GM19035 (cell line): Measurements from ENCODE around the gene ZER1.
"Not testable (repeated sequence)": the region's sequence is repeated elsewhere in the genome, so short reads cannot be mapped to it uniquely, and the experiment has no call there.

Experiments used
- ATAC-seq: cut with Tn5 transposase; IDR thresholded peaks from one replicate; pipeline ENCODE4 v1.9.1; 2021; ENCODE audit not compliant: unreplicated experiment

The ZER1 gene

DNA sequence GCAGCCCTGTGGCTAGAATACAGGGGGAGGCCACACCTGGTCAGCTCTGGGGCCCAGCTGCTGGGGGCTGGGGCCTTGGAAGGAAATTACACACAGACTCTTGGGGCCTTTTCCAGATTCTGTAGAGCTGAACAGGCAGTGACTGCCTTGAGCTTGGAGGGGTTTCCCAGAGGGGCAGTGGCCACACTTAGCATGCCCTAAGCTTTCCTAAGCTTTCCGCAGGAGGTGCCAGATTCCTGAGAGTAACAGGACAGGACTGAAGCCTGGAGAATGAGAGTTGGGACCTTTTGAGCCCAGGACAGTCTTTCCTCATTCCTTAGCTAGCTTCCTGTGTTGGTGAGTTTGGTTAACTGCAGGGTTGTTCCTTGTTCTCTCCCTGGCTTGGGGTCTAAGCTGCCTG is 16.7 kb upstream of the ZER1 start:
- no peak for ATAC-seq

GRCh38 chr9:128787659-128788058 is 15.9 kb upstream of the ZER1 start:
- ATAC-seq, result no peak

DNA sequence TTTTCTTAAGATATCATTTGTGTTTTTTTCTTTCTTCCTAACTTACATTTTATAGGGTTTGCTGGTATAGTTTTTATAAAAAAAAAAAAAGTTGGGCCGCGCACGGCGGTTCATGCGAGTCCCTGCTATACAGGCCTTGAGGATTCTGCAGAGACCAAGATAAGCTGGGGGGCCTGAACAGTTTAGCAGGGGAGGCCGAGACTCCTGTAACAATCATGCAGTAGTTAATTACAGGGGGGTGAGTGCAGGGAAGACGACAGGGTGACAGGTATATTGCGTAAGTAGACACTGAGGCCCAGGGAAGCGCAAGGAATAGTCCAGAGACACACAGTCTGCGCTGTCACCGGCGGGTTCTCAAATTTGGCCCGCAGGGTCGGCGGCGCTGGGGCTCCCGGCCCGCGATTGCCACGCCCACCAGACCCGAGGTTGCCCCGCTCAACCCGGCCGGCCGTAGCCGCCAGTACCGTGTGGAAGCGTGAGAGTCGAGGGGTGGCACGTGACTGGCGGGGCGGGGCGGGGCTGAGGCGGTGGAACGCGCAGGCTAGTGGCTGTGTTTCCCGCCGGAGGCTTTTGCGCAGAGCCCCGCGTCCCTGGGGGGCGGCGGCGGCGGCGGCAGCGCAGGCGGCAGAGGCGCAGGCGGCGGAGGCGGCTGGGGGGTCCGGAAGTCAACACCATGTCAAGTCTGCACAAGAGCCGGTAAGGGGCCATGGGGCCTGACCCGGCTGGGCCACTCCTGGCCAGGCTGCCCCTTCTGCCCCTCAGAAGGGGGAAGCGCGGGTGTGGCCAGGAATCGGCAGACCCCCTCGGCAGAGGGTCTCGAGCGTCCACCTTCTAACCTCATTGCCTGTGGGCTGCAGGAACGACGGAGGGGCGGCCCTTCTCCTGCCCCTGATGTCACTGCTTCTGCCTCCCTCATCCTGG is 15.2 kb upstream of the ZER1 start, which contains the start of gene TBC1D13:
Gene TBC1D13 (plus strand): TSS at position 573 of the 921 bp plus-strand sequence. CDS start 101 bp downstream, at position 674.
- peak; percentile 90 for ATAC-seq

DNA sequence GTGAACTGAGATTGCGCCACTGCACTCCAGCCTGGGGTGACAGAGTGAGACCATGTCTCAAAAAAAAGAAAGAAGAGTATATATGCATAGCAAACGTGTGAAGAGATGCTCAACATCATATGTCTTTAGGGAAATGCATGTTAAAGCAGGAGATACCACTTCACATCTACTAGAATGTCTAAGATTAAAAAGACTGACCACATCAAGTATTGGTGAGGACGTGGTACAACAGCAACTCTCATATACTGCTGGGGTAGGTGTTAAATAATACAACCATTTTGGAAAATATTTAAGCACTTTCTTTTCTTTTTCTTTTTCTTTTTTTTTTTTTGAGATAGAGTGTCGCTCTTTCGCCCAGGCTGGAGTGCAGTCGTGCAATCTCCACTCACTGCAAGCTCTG is 13.7 kb upstream of the ZER1 start:
- no peak for ATAC-seq

DNA sequence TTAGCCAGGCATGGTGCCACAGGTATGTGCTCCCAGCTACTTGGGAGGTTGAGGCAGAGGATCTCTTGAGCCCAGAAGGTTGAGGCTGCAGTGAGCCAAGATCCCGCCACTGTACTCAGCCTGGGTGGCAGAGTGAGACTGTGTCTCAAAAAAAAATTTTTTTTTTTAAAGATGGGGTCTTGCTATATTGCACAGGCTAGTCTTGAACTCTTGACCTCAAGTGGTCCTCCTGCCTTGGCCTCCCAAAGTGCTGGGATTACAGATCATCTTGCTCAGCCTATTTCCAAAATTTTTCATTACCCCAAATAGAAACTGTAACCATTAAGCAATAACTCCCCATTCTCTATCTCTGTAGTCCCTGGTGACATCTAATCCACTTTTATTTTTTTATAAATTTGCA is 10.9 kb upstream of the ZER1 start:
- ATAC-seq, result no peak

DNA sequence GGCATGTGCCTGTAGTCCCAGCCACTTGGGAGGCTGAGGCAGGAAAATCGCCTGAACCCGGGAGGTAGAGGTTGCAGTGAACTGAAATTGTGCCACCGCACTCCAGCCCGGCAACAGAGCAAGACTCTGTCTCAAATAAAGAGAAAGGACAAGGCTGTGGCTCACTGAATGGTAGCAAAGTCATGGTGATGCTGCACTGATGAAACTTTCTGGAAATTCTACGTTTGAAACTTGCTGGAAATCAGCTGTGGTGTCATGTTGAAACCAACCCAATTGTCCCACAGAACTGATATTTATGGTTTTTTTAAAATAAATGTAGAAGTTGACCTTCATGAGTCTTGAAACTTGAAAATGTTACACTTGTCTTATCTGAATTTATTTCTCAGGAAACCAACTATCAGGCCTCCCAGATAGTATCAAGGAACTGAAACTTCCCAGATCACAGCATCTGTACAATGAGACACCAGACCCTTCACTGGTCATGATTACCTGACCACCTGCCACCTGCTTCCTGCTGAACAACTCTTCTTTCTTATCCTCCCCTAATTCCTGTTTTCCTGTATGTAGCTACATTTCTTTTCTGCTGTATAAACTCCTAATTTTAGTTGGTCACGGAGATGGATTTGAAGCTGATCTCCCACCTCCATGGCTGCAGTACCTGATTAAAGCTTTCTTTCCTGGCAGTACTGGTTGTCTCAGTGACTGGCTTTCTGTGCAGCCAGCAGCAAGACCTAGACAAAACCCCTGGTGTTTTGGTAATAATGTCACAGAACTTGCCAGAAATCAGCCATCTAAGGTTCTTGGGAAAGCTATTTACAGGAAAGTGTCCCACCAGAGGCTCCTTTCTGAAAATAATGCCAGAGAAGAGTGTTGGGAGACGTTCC is 9.7 kb upstream of the ZER1 start:
- ATAC-seq, result no peak

GRCh38 chr9:128780093-128780492 is 8.4 kb upstream of the ZER1 start:
- not testable (repeated sequence) for ATAC-seq

GRCh38 chr9:128774804-128775203 is 3.1 kb upstream of the ZER1 start:
- ATAC-seq, result no peak

GRCh38 chr9:128773049-128773448 is 1.3 kb upstream of the ZER1 start:
- no peak for ATAC-seq

GRCh38 chr9:128771094-128771721 is 519 bp downstream of the ZER1 start:
- ATAC-seq, result peak; percentile 30

DNA sequence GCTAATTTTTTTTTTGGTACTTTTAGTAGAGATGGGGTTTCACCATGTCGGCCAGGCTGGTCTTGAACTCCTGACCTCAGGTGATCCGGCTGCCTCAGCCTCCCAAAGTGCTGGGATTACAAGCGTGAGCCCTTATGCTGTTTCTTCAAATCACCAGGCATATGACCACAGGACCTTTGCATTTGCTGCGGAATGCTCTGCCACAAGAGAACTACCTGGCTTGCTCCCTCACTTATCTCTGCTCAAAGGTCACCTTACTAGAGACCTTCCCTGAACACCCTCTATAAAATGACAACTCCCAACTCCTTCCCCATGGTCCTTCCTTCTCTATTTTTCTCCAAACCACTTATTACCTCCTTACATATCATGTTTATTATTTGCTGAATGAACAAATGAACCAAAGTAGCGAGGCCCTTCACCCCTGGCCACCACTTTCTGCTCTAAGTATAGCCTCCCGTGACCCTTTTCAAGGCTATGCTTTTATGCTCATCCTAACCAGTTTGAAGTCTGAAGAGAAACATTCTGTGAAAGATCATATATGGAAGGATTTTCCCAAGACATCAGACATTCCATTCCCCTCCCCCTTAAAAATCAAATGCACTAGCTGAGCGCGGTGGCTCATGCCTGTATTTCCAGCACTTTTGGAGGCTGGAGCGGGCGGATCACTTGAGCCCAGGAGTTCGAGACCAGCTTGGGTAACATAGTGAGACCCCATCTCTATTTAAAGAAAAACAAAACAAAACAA is 1.3 kb downstream of the ZER1 start:
- ATAC-seq, result no peak

DNA sequence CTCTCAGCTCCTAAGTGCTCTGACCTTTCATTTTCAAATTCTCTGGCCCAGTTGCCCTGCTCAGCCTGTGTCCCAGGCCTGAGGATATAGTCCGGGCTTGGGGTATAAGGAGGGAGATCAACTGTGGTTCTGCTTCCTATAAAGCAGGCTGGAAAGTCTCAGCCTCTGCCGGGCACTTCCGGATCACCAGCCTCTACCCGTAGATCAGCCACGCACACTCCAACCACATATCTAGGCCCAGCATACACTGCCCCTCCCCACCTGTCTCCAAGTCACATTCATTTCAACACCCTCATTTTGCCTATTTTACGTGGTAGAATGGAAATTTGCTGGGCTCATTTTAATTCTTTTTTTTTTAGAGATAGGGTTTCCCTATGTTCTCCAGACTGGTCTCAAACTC is 3.1 kb downstream of the ZER1 start:
- no peak for ATAC-seq

GRCh38 chr9:128765499-128765898 is 6.2 kb downstream of the ZER1 start:
- ATAC-seq, result no peak

- no peak for ATAC-seq
Measured at GRCh38 chr9:128764361-128764760, 7.4 kb downstream of the ZER1 start.

GRCh38 chr9:128762671-128763449 is 8.9 kb downstream of the ZER1 start:
- no peak for ATAC-seq

GRCh38 chr9:128757602-128758001 is 14.1 kb downstream of the ZER1 start:
- no peak for ATAC-seq

GRCh38 chr9:128753627-128754026 is 18.1 kb downstream of the ZER1 start:
- no peak for ATAC-seq

DNA sequence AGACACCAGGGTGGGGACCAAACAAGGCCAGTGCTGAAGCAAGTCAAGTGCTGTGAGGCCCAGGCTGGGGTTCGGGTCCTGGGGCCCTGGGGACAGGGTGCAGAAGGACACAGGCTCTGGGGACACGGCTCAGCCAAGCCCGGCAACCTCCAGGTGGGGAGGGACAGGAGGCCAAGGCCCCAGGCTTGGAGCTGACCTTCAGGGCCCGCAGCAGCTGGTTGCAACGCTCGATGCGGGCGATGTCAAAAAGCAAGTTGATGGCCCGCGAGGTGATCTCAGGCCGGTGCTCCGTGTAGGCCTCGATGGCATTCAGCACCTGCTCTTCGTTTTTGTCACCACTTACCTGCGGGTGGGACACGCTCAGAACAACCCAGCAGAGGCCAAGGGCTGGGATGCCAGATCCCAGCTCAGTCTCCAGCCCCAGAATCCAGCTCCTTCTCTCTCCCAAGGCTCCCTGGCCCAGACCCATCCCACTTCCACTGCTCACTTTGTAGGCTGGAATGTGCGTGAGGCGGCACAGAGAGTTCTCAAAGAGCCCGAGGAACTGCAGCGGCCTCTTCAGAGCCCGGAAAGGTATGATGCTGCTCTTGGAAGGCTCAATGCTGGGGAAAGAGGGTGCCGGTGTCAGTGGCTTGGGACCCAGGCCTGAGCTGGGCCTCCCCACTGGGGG is 20.7 kb downstream of the ZER1 start:
- no peak for ATAC-seq

GRCh38 chr9:128747241-128747640 is 24.5 kb downstream of the ZER1 start:
- no peak for ATAC-seq
